ENCODE data around the gene BAHD1.

The BAHD1 gene

GRCh38 chr15:40440743-40441564 is at the start of gene BAHD1:
Gene BAHD1 (plus strand): TSS chr15:40440953. CDS start chr15:40458465, 17,512 bp downstream.
- peak; percentile 90 for DNase-seq

DNA sequence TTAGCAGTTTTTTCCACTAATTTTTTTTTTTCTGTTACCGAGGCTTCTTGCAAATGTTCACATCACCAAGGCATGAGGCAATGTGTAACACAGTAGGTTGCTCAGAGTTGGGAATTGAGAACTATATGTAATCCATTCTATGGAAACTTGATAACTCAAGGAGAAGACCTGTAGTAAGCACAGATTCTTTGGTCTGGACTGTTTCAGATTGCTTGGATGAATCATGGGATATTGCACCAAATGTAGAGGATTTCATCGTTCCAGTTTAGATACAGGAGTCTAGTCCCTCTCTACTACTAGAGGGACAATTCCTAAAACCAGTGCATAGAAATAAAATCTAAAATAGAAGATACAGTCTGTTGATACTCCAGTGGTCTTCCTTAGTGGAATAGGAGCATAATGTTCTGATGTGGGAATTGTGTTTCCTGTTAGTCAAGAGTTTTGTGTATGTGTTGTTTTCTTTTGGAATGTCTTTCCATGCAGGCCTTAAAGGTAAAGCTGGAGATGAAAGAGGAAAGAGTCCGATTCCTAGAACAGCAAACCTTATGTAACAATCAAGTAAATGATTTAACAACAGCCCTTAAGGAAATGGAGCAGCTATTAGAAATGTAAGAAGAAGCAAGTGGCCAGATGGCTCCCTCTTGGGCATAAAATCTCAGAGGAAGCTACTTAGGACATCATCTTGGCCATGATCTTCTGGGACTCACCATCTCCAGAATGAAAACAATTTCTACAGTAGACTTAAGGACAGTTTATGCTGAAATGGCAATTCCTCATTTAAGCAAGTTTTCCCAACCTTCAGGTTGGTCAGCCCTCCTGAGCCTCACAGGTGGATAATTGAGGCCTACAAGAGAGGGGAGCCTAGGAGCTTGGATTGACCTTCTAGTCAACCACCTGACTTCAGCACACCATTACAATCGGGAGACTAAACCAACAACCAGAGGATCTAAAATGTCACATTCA is 47.5 kb upstream of the BAHD1 start:
- no peak for DNase-seq

GRCh38 chr15:40397688-40398412 is 42.9 kb upstream of the BAHD1 start:
- DNase-seq = no peak

GRCh38 chr15:40398413-40398873 is 42.3 kb upstream of the BAHD1 start:
- no peak for DNase-seq

DNA sequence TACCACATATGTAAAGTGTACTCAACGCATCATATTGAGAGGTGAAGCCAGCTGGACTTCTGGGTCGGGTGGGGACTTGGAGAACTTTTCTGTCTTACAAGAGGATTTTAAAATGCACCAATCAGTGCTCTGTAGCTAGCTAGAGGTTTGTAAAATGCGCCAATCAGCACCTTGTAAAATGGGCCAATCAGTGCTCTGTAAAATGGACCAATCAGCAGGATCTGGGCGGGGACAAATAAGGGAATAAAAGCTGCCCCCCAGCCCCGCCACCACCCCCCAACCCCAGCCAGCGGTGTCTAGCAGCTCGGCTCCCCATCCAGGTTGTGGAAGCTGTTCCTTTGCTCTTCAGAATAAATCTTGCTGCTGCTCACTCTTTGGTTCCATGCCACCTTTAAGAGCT is 41.4 kb upstream of the BAHD1 start:
- DNase-seq = no peak

GRCh38 chr15:40405501-40406381 is 35.0 kb upstream of the BAHD1 start, which contains the start of gene IVD:
Gene IVD (plus strand): TSS chr15:40405795. CDS start chr15:40405828, 33 bp downstream.
- DNase-seq = peak; percentile 78

DNA sequence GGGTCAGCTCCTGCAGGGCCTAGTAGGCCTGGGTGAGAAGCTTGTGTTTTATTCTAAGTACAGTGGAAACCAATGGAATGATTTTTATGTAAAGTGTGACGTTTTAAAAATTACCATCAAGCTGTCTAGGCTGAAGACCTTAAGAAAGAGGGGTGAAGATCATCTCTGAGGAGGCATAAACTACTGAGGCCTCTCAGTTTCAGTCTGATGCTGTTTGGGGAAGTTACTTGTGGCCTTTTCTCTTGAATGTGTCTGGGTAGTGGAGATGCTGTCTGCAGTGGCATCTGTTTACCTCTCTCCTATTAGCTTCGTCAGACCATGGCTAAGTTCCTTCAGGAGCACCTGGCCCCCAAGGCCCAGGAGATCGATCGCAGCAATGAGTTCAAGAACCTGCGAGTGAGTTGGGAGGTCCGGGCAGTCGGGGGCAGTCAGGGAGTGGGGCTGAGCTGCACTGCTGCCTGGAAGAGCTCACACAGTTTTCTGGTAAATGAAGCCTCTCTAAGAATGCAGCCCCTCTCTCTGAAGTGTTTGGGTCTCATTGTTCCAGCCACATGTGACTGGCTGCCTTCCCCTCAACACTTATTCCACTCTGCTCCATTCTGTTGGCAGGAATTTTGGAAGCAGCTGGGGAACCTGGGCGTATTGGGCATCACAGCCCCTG is 33.3 kb upstream of the BAHD1 start:
- no peak for DNase-seq

- no peak for DNase-seq
These were observed 31.4 kb upstream of the BAHD1 start for GRCh38 chr15:40409366-40409765.

DNA sequence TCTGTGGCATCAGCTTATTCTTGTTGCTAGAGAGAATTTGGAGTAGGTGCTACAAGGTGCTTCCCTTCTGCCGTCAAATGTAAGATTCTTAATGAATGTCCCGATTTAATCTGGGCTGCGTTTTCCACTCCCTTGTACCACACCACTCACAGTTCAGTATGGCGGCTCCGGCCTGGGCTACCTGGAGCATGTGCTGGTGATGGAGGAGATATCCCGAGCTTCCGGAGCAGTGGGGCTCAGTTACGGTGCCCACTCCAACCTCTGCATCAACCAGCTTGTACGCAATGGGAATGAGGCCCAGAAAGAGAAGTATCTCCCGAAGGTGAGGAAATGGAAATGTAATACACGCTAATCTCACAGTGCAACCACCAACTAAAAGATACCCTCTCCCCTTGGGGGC is 30.3 kb upstream of the BAHD1 start:
- DNase-seq = no peak

GRCh38 chr15:40412095-40412759 is 28.5 kb upstream of the BAHD1 start:
- no peak for DNase-seq

DNA sequence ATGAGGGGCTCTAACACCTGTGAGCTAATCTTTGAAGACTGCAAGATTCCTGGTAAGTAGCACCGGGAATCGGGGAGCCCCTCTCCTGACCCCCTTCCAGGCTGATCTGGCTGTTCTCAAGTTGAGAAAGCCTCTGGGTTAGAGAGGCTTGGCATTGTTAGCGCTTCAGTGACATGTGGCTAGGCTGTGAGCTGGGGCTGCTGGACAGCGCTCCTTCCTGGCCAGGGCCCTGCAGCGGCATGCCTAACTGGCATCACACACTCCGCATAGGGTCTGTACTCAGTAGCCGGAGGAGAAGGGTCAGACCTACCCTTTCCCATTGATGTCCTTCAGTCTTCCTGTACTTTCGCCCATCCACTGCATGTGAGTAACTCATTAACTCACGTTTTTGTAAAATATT is 27.7 kb upstream of the BAHD1 start:
- no peak for DNase-seq

- DNase-seq = no peak
These were observed 25.9 kb upstream of the BAHD1 start for GRCh38 chr15:40414816-40415215.

GRCh38 chr15:40415226-40415625 is 25.5 kb upstream of the BAHD1 start:
- DNase-seq = no peak

DNA sequence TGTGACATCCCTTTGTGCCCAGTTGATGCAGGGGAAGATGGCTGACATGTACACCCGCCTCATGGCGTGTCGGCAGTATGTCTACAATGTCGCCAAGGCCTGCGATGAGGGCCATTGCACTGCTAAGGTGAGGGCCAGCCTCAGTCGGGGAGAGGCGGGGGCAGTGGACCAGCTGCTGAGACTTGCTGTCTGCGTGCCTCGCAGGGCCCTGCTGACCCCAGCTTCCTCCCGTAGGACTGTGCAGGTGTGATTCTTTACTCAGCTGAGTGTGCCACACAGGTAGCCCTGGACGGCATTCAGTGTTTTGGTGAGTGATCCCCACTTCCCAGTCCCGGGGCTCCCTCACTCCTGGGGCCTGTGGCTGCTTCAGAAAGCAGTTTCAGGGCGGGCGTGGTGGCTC is 24.7 kb upstream of the BAHD1 start:
- DNase-seq = no peak

GRCh38 chr15:40418126-40418525 is 22.6 kb upstream of the BAHD1 start:
- no peak for DNase-seq

GRCh38 chr15:40420071-40420713 is 20.6 kb upstream of the BAHD1 start:
- no peak for DNase-seq

GRCh38 chr15:40420793-40421192 is 20.0 kb upstream of the BAHD1 start:
- no peak for DNase-seq

DNA sequence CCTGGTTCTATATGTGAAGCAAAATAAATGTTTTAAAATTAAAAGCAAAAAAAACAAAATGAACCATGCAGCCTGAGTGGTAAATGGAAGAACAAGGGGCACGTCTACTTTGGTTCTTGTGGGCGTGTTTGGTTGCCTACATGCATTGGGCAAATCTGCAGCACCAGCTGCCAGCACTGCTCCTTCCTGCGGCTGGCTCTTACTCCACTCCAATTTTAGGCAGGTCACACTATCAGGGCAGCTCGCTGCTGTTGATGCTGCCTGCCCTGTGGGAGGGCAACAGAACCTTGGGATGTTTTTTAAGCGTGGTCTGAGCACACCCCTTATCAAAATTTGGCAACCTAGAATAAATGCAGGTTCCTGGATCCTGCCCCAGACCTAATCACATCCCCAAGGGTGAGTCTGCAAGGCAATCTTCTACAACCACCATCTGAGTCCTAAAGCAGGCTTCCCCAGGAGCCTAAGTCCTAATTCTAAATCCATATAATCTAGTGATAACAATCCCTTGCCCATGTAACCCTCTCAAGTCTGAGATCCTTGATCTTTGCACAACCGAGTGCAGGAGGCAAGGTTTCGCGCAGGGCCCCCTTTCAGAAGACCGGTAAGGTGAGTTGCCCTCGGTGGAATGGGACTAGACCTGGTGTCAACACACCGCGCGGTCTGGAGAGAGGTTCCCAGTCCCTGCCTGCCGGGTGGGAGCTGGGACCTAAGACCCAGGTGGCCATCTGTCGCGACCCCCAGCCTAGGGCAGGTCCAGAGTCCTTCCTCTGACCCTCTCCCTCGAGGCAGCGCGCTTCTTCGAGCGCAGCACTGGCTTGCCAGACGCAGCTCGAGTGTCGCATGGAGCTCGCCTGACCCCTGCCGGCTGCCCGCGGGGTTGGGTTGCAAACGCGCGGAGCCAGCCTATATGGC is 19.3 kb upstream of the BAHD1 start:
- DNase-seq = peak; percentile 66

All from activated effector memory CD4-positive, alpha-beta T cell treated with Interleukin-2 at 50 U/mL for 16 hours (primary cell).